ENCODE measurements around the gene PXDN. TPM values are rescaled to one million over a fixed set of nuclear protein-coding genes. Genes with fewer than 3 reads are reported as not detected.

PXDN gene
- total RNA-seq, 1 donor from 2014 or later, result 576 TPM

DNA sequence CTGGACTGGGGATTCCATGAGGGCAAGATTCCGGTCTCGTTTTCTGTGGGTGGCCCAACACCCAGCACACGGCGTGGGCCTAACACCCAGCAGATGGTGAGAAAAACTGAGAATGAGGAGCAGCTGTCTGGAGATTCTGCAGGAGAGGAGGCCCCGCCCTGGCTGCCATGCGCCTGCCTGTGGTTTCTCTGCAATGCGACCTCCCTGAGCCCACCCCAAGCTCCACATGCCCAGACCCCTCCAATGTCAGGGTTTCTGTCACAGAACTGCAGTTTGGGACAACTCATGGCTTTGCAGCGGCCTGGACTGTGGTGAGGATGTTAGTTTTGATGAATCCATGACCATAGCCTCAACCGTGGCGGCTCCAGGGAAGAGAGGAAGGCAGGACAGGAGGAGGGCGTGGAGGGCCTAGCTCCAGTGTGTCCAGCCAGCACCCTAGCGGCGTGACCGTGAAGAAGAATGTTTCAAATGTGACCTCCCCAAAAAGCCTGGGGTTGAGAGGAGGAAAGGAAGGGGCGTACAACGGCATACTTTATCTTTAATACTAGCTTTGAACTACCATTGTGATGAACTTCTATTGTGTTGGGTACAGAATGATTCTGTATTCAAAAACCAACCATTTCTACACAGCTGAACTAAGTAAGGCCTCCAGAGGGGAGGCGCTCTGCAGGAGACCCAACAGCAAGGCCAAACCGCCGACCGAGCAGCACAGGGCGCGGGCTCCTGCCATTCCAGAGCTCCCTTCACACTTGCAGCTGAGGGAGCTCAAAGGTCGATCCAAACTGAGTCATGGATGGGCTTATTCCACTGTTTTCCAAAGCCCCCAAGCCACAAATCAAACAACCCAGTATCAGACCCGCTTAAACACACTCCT lies 3.4 kb downstream of the PXDN start:
- Mint-ChIP-seq H3K36me3 (ENCODE audit: low read depth) (peaks cover 5% of the 10 kb centered on the region), H3K27me3 (ENCODE audit: low read depth) (no peaks in the 10 kb centered on the region), H3K9me3 (ENCODE audit: low read depth) (no peaks in the 10 kb centered on the region), H3K4me1 (ENCODE audit: low read depth) (peaks cover 63% of the 10 kb centered on the region), H3K27ac (ENCODE audit: unreplicated experiment) (peak overlapping the region; percentile 59), H3K4me3 (ENCODE audit: unreplicated experiment) (peak overlapping the region; percentile 37)
- TF ChIP-seq, protein P1, sequence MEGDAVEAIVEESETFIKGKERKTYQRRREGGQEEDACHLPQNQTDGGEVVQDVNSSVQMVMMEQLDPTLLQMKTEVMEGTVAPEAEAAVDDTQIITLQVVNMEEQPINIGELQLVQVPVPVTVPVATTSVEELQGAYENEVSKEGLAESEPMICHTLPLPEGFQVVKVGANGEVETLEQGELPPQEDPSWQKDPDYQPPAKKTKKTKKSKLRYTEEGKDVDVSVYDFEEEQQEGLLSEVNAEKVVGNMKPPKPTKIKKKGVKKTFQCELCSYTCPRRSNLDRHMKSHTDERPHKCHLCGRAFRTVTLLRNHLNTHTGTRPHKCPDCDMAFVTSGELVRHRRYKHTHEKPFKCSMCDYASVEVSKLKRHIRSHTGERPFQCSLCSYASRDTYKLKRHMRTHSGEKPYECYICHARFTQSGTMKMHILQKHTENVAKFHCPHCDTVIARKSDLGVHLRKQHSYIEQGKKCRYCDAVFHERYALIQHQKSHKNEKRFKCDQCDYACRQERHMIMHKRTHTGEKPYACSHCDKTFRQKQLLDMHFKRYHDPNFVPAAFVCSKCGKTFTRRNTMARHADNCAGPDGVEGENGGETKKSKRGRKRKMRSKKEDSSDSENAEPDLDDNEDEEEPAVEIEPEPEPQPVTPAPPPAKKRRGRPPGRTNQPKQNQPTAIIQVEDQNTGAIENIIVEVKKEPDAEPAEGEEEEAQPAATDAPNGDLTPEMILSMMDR (IDR thresholded peaks at IDR 0.05), result no peak
- peak; percentile 46 for DNase-seq (ENCODE audit: low spot score)

DNA sequence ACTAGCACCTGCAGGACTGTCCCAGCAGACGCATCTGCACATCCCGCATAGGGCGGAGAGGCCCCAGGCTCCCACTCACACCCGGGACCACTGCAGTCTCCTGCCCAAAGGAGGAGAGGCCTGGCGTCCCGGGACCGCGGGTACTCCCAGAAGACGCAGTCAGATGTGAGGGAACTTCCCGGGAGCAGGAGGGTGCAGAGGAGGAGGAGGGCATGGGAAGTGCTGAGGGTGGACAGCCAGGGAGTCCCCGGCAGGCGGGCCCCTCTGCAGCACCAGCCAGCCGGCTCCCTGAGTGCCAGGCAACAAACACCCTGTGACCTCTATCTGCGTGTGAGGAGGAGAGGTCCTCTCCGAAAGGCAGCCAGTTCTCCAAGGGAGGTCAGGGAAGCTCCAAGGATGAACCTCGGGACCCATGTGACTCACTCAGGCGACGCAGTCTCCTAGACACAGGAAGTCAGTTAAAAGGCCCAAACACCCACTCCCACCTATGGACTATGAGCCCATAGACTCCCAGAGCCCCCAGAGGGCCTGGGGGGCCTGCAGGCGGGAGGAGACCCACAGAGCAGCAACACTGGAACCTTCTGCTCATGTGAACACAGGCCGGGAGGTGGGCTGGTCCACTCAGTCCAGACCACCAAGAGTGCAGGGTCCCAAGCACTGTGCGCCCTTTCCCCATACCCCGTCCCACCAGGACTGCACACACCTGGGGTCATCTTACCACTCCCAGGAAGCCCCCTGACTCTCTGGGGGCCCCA lies 4.2 kb downstream of the PXDN start:
- H3K4me1 Mint-ChIP-seq (ENCODE audit: low read depth), result peaks cover 68% of the 10 kb centered on the region
- H3K27ac Mint-ChIP-seq (ENCODE audit: unreplicated experiment), result peak overlapping the region; percentile 87

DNA sequence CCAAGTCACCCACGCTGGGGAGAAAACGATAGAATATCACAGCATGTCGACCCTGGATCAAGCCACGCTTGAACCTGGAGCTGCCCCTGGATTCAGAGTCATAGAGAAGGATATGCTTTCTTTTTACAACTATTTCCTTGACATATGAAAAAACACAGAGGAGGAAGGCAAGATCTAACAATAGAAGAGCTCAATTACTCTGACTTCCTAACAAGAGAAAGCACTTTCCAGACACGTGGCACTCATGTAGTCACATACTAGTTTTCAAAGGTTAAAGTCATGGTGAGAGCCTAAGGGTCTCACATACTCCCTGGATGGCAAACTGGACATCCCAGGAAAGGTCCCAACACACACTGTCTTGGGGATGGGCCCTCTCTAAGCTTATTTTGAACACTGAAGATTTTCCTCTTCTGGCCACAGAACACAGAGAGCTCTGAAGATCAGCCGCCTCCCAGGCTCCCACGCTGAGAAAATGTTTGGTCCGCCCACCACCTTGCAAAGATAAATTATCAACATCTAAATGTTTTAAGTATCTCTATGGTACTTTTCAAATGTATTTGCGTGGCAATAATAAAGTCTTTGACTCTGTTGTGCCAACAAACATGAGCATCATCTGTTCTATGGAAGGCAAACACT lies 4.9 kb downstream of the PXDN start:
- Mint-ChIP-seq H3K4me1 (ENCODE audit: low read depth) (peaks cover 64% of the 10 kb centered on the region), H3K9me3 (ENCODE audit: low read depth) (peaks cover 5% of the 10 kb centered on the region), H3K36me3 (ENCODE audit: low read depth) (peaks cover 5% of the 10 kb centered on the region), H3K27me3 (ENCODE audit: low read depth) (no peaks in the 10 kb centered on the region), H3K27ac (ENCODE audit: unreplicated experiment) (peak overlapping the region; percentile 60), H3K4me3 (ENCODE audit: unreplicated experiment) (no peak overlapping the region)
- TF ChIP-seq, protein P1 (IDR thresholded peaks at IDR 0.05), result no peak
- DNase-seq (ENCODE audit: low spot score), result no peak

More for the DNA sequence above, 4.2 kb downstream of the PXDN start:
- Mint-ChIP-seq H3K36me3 (ENCODE audit: low read depth) (peaks cover 5% of the 10 kb centered on the region), H3K27me3 (ENCODE audit: low read depth) (no peaks in the 10 kb centered on the region), H3K9me3 (ENCODE audit: low read depth) (peaks cover 3% of the 10 kb centered on the region), H3K4me3 (ENCODE audit: unreplicated experiment) (no peak overlapping the region)
- peak; percentile 92 for DNase-seq (ENCODE audit: low spot score)
- TF ChIP-seq, protein P1 (IDR thresholded peaks at IDR 0.05), result no peak

DNA sequence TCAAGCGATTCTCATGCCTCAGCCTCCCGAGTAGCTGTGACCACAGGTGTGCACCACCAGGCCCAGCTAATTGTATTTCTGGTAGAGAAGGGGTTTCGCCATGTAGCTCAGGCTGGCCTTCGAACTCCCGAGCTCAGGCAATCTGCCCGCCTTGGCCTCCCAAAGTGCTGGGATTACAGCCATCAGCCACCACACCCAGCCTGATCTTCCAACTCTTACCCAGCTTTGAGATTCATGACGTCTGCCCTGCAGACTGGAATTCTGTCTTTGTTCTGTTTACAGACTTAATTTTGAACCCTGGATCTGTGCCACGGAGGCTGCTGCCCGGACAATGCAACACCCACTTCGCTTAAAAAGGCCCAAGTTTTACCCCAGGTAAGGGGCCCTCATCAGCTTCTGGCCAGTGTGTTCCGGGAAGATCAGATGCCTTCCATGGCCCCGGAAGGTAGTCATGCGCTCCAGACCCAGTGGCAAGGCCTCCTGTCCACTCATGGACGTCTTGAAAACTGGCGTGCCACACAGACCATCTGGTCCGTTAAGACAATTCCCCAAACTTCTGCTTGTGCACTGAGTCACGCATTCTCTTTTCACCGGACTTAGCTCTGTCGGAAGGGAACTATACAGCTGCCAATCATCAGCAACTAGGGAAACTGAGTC lies 5.5 kb downstream of the PXDN start:
- no peaks in the 10 kb centered on the region for H3K27me3 Mint-ChIP-seq (ENCODE audit: low read depth)
- peaks cover 65% of the 10 kb centered on the region for H3K4me1 Mint-ChIP-seq (ENCODE audit: low read depth)
- no peak overlapping the region for H3K4me3 Mint-ChIP-seq (ENCODE audit: unreplicated experiment)
- H3K36me3 Mint-ChIP-seq (ENCODE audit: low read depth), result peaks cover 5% of the 10 kb centered on the region
- peaks cover 5% of the 10 kb centered on the region for H3K9me3 Mint-ChIP-seq (ENCODE audit: low read depth)
- peak; percentile 36 for DNase-seq (ENCODE audit: low spot score)
- TF ChIP-seq, protein P1 (IDR thresholded peaks at IDR 0.05), result no peak
- H3K27ac Mint-ChIP-seq (ENCODE audit: unreplicated experiment), result peak overlapping the region; percentile 60

Data from chondrocyte (in vitro differentiated cells).